KG1 (cell line): Measurements from ENCODE around the gene FAM149B1.
"Not testable (repeated sequence)": the region's sequence is repeated elsewhere in the genome, so short reads cannot be mapped to it uniquely, and the experiment has no call there.

Source experiments
- DNase-seq: peaks from one replicate; lab custom pipeline; 2025; lab: John Stamatoyannopoulos, UW

FAM149B1 gene

DNA sequence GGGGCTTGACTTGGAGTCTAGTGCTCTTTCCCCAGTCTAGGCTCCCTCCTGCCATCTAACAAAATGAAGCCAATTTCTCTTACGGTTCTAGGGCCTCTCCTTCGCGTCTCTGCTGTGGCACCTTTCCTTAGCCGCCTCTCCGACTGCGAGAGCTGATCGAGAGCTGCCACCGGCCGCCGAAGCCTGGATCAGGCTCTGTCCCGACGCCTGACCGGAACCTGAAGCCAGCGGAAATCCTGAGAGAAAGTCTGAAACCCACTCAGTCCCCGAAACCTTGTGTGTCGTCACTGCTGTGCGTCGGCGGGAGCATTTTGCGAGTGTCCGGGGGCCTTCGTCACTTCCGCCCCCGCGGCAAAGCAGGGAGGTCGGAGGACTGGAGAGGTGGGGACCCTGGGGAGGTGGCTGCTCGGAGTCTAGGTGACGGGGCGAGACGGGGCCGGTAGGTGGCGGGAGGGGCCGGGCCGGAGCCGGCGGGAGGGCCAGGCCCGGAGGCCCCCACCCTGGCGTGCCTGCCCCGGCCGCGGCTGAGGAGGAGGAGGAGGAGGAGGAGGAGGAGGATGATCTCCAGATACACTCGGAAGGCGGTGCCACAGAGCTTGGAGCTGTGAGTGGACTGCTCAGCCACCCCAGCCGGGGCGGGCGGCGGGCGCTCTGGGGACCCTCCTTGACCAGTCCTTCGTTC, at the start of gene FAM149B1, which contains the start of gene ECD:
Gene FAM149B1 (plus strand): TSS at position 337 of the 682 bp plus-strand sequence. CDS start 221 bp downstream, at position 558.
Gene ECD (minus strand): TSS at position 226 of the 682 bp plus-strand sequence. CDS start 4,071 bp downstream, outside the sequence.
- peak; percentile 88 for DNase-seq

DNA sequence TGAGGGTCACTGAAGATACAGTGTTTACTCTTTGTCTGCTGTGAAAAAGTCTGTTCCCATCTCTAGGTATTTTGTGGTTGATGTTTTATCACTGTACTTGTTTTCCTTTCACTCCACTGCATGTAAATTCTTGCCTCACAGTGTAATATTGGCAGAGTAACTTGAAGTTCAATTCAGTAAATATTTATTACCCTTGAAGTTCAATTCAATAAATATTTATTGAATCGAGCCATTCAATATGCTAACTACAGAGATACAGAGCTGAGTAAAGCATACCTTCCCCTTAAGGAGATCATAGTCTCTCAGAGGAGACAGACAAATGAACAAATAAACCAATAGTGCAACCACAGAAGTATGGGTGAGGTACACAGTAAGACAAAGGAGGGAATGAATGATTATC, 48.5 kb upstream of the FAM149B1 start:
- DNase-seq, result no peak

DNA sequence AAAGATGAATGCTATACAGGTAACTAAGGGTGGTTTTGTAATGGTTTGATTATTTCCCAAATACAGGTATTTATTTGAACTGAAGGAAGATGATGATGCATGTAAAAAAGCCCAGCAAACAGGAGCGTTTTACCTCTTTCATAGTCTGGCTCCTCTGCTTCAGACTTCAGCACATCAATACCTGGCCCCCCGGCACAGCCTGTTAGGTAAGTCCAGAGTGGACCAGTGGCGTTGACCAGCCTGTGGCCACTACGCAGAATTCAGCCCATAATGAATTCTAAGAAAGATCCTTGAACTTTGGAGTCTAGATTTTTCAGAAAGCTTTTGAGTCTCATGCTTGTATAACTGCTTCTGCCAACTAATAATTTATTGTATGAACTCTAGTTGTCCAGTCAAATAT, 48.0 kb upstream of the FAM149B1 start:
- no peak for DNase-seq

DNA sequence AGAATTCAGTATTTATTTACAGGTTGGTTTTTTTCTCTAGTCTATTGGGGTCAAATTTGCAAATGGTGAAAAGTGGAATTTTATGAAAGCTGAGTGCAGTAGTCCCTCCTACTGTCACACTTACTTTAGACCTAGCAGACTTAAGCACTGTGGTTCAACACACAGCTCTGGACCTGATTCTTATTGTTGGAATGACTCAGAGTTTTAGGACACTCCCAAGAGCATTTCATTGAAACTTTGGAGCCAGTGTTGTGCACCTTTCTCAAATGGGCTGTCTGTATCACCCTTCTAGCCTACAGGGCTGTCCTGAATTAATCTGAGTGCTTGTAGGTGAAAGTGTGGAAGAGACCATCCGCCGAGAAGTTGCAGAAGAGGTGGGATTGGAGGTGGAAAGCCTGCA, 41.6 kb upstream of the FAM149B1 start:
- no peak for DNase-seq

DNA sequence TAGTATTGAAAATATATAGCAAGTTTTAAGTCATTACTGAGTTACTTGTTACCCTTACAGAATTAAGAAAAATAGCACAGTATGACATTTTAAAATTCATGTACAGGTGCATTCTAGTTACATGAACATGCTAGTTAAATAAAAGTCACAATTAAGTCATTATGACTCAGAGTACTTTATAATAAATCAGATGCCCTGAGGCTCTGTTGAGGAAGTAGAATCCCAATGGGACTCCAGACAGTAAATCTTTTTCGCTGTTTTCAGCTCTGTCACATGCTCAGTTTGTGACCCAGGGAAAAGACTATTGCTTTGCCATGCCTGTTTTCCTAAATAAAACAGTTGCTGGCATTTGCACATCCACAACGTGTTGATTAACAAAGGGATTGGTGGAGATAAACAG, 36.6 kb upstream of the FAM149B1 start:
- DNase-seq, result no peak

DNA sequence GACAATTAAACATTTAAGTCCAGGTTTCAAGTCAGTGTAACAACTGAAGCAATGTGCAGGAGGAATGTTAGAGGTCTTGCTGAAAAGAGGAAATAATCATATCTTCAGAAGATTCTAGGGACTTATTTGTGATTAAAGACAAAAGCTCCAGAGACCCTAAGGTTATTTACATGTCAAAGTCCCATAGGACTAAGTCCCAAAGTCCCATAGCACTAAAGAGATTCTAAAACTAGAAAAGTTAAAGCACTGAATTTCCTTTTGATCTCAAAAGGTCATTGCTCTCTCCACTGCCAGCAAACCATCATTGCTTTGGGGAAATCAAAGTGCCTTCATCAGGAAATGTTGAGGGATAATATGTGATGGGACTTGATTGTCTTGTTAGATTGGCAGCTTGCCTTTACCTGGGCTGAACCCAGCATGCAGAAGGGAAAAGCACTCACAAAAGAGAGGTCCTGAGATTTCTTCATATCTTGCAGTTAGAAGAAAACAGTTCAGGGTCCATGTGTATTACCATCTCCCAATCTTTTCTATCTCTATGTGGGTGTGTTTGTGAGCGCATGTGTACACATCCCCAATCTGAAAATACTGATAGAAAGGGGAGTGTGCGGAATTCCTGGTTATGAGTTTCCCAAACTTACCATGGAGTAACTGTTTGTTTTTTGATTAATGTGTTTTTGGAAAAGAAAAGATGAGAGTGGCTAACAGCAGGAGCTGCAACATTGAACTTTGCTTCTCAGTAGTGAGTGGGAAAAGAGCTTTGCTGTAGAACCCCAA, 35.8 kb upstream of the FAM149B1 start:
- DNase-seq, result no peak

DNA sequence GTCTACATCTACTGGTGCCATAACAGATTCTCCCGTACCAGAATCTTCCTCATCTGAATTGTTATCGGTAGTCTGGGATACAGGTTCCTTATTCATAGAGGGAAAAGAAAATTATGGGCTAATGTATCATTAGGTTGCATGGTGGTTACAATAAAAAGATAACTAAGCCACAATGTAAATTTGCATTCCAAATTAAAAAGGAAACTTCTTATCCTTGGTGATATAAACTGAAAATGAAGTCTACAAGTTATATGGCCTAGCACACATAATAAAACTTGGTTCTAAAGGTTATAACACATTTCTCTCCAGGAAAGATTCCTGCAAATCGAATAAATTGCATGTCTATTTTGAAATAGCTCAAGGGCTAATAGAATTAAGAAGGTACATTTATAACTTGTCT, 33.2 kb upstream of the FAM149B1 start:
- DNase-seq, result no peak

DNA sequence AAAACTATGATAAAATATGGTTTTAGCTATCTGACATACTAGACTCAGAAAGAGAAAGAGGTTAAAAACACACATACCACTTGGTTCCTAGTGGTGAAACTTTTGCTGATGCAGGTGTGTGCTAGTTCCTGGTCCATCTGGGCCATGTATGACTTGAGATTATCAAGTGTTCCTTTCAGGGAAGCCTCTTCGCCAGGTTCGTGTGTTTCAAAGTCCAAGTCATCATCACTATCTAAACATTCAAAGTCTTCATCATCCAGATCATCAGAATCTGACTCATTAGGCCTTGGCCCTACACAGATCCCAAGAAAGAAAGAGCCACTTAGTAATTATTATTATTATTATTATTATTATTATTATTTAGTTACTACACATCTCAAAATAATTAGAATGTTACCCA, 31.3 kb upstream of the FAM149B1 start:
- no peak for DNase-seq

DNA sequence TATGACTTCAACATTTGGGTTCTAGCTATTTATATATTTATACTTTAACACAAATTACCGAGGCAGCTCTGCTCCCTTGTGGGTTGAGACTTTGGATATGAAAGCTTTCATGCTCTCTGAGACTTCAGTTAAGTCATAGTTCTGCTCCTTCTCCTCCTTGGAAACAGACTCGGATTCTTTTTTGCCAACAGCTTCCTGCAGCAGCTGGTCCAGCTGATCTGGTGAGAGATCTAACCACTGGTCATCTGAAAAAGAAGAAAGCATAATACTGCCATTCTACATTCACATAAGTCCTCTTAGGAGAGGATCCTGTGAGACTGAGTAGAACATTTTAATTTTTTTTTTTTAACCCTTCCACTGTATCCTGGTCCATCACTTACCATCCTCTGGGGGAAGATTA, 28.7 kb upstream of the FAM149B1 start:
- no peak for DNase-seq

DNA sequence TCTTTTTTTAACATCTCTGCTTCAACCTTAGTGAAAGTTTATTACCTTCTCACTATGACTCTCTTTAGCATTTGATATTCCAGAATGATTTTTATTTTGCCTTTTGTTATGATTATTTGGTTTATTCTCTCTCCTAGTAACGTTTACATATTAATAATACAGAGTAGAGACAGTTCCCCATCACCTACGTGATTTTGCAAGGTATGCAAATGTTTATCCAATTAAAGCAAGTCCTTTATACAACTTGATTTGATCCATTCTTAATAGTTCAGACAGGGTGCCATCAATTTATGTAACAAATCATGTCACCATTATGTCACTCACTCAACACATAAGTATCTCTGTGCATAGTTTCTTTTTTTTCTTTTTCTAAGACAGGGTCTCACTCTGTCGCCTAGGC, 26.3 kb upstream of the FAM149B1 start:
- no peak for DNase-seq

DNA sequence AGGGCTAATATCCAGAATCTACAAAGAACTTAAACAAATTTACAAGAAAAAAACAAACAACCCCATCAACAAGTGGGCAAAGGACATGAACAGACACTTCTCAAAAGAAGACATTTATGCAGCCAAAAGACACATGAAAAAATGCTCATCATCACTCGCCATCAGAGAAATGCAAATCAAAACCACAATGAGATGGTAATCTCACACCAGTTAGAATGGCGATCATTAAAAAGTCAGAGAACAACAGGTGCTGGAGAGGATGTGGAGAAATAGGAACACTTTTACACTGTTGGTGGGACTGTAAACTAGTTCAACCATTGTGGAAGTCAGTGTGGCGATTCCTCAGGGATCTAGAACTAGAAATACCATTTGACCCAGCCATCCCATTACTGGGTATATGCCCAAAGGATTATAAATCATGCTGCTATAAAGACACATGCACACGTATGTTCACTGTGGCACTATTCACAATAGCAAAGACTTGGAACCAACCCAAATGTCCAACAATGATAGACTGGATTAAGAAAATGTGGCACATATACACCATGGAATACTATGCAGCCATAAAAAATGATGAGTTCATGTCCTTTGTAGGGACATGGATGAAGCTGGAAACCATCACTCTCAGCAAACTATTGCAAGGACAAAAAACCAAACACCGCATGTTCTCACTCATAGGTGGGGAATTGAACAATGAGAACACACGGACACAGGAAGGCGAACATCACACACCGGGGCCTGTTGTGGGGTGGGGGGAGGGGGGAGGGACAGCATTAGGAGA, 17.1 kb upstream of the FAM149B1 start:
- DNase-seq, result not testable (repeated sequence)

DNA sequence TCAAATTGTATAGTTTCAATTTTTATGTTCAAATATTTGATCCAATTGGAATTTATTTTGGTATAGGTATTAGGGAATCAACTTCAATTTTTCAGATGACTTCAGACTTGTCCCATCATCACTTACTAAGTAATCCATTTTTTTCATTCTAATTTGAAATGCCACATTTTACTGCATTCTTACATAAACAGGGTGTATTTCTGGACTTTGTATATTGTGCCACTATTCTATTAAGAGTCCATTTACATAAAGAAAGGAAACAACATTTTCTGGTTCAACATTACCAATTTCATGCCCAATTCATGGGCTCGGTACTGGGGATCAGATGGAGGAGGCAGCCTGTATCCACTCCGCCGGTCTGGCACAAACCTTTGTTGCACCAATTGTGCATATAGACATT, 15.9 kb upstream of the FAM149B1 start:
- no peak for DNase-seq

DNA sequence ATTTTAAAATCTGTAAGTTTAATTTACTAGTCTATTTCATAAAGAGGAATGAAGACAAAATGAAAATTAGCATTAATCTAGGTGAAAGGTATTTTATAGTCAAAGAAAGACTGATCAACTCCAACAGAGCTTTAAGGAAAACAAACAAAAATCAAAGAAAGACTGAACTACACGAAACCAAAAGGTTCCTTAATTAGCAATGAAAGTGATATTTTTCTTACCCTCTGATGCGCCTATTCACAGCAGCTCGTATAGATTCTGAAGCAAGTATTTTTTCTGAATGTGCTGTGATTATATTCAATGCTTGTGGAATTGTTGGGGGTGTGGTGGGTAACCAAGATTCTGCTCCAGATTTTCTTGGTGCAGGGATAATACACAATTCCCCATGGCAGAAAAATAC, 11.9 kb upstream of the FAM149B1 start:
- no peak for DNase-seq

DNA sequence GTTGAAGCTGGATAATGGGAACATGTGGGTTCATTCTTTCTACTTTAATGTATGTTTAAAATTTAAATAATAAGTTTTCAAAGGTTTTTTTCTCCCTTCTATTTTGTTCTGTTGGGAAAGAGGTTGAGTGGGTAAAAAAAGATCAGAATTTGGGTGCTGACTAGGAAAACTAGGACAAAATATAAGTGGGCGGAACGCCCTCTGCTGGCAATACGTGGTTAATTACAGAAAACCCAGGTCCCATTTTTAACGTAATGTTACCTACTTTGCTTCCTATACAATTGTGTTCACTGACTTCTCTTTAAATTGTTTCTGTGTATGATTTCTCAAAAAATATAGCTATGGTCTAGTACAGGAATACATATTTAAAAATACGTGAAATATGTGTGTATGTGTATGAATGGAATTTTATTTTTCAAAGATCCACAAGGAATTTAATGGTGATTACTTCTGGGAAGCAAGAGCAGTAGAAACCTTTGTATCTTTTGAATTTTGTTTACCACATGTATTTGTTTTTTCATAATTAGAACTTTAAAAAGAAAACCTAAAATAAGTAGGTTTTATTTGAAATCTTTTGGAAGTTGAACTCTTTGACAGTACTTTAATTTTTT, 8.8 kb upstream of the FAM149B1 start:
- peak; percentile 8 for DNase-seq

DNA sequence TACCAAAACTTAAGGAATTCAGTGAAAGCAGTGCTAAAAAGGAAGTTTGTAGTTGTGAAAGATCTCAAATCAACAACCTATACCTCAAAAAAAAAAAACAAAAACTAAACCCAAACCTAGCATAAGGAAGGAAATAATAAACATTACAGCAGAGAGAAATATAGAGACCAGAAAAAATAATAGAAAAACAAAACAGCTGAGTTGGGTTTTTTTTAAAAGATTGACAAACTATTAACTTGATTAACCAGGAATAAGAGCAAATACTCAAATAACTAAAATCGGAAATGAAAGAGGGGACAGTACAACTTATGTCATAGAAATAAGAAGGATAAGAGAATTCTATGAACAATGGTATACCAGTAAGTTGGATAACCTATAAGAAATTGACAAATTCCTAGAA, 6.8 kb upstream of the FAM149B1 start:
- DNase-seq, result no peak

DNA sequence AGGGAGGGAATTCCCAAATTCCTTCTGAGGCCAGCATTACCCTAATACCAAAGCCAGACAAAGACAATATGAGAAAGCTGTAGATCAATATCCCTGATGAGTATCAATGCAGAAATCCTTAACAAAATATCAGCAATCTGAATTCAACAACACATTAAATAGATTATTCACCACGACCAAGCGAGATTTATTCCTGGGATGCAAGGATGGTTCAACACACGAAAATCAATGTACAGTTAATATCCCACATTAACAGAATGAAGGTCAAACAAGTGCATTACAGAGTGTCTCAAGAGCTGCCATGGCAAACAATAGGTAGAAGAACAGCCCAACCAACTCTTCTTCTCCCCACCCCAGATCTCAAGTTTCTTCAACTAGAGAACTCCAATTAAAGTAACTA, 6.3 kb upstream of the FAM149B1 start:
- DNase-seq, result no peak

DNA sequence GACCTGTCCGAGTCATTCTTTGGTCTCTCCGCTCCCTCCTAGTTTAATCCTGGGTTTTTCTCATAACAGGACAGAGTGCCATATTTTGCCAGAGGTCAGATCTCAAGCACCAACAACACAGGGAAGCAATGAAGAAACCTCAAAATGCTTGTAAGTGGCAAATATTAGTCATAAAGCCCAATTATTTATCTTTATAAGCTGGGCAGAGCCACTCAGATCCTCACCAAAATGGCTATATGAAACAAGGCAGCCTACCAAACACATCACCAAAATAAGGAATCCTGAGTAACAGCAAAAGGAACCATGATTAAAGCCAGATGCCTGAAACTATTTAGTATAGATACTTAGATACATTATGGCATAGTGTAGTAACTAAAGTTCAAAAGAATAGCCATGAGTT, 4.8 kb upstream of the FAM149B1 start:
- no peak for DNase-seq

DNA sequence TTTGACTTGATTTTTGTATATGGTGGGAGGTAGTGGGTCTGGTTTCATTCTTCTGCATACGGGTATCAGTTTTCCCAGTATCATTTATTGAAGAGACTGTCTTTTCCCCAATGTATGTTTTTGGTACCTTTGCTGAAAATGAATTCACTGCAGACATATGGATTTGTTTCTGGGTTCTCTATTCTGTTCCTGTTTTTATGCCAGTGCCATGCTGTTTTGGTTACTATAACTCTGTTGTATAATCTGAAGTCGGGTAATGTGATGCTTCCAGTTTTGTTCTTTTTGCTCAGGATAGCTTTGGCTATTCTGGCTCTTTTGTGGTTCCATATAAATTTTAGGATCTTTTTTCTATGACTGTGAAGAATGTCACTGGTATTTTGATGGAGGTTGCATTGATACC, 947 bp upstream of the FAM149B1 start:
- DNase-seq, result no peak

DNA sequence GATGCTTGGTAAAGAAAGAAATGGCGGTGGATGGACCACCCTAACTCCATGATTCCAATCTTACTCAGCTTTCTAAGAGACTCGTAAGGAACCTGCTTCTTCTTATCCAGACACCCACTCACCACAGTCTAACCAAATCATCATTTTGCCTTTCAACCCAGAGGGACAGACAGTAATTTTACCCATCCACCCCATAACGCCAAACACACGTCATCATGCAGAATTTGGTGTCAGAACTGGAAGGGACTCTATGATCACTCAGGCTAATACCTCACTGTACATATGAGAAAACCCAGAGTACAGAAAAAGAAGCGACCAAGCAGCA, 499 bp upstream of the FAM149B1 start:
- DNase-seq, result no peak

DNA sequence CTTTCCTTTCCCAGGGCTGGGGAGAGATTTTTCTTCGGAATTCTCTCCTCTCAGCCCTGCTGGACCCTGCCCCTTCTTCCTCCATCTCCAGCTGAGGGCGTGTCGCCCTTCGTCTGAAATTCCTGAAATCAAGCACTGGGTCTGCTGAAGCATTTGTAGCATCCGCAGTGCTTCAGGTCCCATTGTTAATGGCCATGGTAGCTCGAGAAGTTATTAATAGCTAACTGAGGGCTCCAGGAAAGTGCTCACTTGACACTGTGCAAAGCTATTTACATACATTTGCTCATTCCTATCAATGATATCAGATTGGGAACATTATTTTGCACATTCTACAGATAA, 515 bp downstream of the FAM149B1 start:
- DNase-seq, result no peak

DNA sequence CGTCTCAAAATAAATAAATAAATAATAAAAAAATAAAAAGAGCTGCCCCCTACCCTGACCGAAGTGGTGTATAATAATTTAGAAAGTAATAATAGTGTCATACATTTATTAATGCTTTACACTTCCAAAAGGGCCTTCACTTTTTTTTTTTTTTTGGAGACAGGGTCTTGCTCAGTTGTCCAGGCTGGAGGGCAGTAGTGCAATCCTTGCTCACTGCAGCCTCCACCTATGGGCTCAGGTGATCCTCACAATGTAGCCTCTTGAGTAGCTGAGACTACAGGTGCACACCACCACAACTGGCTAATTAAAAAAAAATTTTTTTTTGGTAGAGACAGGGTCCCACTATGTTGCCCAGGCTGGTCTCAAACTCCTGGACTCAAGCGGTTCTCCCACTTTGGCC, 1.4 kb downstream of the FAM149B1 start:
- no peak for DNase-seq

DNA sequence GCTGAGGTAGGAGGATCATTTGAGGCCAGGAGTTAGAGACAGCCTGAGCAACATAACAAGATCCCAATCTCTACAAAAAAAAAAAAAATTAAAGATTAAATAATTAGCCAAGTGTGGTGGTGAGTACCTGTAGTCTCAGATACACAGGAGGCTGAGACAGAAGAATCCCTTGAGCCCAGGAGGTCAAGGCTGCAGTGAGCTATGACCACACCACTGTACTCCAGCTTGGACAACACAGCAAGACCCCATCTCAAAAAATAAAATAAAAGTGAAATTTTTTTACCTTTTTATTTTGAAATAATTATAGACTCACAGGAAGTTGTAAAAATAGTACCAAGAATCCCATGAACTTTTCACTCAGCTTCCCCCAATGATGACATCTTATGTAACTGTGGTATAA, 4.9 kb downstream of the FAM149B1 start:
- no peak for DNase-seq
